ENCODE results near the gene NFIA.

NFIA gene

DNA sequence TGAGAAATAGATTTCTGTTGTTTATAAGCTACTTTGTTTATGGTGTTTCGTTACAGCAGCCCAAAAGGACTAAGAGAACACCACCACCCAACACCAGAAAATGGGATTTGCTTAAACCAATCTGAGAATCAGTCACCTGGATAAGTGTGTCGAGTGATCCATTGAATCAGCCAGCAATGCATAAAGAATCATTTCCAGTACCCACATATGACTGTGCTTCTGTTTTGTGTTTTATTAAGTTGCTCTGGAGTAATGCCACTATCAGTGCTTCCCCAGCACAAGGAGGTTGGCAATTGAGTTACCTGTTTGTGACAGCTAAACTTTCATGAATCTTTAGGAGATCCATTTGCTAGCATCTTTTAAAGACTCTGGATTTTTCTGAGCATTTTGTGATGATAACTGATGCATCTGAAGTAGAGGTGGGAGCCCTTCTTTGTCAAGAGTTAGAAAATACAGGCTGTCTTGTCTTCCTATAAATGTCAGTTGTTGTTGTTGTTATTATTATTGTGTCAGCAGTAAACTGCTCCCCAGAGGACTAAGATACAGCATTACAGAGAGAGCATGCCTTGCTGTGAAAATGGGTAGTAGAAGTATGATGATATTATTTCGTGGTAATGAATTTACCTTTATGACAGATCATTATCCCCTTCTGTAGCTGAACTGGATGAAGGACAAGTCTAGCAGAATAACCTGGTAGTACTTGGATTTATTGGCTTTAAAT is 225.2 kb downstream of the NFIA start:
- Mint-ChIP-seq H3K4me1 (peaks cover 5% of the 10 kb centered on the region), H3K36me3 (ENCODE audit: low read depth) (peaks cover 4% of the 10 kb centered on the region), H3K27me3 (ENCODE audit: low read depth) (no peaks in the 10 kb centered on the region), H3K9me3 (no peaks in the 10 kb centered on the region), H3K4me3 (no peak overlapping the region), H3K27ac (no peak overlapping the region)
- TF ChIP-seq, protein P1, sequence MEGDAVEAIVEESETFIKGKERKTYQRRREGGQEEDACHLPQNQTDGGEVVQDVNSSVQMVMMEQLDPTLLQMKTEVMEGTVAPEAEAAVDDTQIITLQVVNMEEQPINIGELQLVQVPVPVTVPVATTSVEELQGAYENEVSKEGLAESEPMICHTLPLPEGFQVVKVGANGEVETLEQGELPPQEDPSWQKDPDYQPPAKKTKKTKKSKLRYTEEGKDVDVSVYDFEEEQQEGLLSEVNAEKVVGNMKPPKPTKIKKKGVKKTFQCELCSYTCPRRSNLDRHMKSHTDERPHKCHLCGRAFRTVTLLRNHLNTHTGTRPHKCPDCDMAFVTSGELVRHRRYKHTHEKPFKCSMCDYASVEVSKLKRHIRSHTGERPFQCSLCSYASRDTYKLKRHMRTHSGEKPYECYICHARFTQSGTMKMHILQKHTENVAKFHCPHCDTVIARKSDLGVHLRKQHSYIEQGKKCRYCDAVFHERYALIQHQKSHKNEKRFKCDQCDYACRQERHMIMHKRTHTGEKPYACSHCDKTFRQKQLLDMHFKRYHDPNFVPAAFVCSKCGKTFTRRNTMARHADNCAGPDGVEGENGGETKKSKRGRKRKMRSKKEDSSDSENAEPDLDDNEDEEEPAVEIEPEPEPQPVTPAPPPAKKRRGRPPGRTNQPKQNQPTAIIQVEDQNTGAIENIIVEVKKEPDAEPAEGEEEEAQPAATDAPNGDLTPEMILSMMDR (IDR thresholded peaks at IDR 0.05; ENCODE audit: unreplicated experiment in 3 of 3) = no peak

DNA sequence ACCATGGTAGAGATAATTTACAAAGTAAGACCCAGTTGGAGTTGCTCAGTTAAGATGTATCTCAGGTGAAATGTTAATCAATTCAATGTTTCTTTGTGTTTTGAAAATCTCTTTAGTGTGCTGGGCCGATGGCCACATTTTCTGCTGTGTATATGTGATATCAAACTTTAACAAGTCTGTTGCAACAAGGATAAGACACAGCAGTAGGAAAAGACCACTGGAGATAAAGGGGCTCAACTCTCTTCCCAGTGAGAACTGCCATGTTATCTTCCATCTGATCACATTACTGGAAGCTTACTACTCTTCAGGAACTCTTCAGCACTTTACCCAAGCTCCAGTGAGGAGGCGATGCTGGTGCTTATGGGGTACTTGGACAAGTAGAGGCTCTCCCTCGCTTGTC is 227.7 kb downstream of the NFIA start:
- Mint-ChIP-seq H3K27me3 (ENCODE audit: low read depth) (no peaks in the 10 kb centered on the region), H3K9me3 (no peaks in the 10 kb centered on the region), H3K27ac (no peak overlapping the region), H3K36me3 (ENCODE audit: low read depth) (peaks cover 17% of the 10 kb centered on the region), H3K4me1 (peaks cover 5% of the 10 kb centered on the region), H3K4me3 (no peak overlapping the region)
- TF ChIP-seq, protein P1 (IDR thresholded peaks at IDR 0.05; ENCODE audit: unreplicated experiment in 3 of 3) = no peak

DNA sequence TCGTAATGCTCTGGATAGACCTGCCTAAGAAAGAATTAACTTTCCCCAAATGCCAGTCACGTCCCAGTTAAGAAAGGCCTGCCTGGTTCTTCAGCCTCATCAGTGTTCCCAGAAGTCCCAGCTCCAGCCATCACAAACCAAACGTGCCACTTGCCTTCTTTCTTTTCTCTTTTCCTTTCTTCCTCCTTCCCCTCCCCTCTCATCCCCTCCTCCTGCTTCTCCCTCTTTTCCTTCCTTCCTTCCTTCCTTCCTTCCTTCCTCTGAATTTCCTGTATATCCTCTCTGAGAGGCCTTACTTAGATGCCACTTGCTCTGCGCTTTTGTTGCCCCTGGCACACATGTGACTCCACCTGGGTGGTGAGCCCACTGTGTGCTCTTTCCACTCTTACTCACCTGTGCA is 228.2 kb downstream of the NFIA start:
- H3K36me3 Mint-ChIP-seq (ENCODE audit: low read depth) = peaks cover 17% of the 10 kb centered on the region
- no peaks in the 10 kb centered on the region for H3K27me3 Mint-ChIP-seq (ENCODE audit: low read depth)
- no peak overlapping the region for H3K27ac Mint-ChIP-seq
- TF ChIP-seq, protein P1 (IDR thresholded peaks at IDR 0.05; ENCODE audit: unreplicated experiment in 3 of 3) = no peak
- peaks cover 8% of the 10 kb centered on the region for H3K4me1 Mint-ChIP-seq
- no peaks in the 10 kb centered on the region for H3K9me3 Mint-ChIP-seq
- no peak overlapping the region for H3K4me3 Mint-ChIP-seq

DNA sequence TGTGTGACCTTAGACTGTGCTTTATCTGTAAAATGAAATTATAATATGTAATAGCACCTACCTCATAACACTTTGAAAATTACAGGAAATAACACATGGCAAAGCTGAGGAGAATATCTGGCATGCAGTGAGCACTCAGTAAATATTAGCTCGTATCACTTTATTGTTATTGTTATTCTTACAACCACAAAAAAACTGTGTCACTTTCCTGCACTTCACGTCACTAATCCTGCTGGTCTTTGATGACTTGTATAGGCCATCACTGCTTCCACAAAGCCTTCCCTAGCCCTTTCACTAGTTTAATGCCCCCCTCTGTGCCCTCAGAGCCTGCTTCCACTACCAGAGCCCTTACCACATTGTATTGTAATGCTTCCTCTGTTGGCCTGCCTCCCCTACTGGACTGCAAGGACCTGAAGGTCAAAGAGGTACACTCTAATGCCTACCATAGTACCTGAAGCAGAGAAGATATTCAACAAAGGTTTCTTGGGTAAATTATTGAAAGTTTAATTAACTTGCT is 231.6 kb downstream of the NFIA start:
- Mint-ChIP-seq H3K4me1 (peaks cover 17% of the 10 kb centered on the region), H3K27me3 (ENCODE audit: low read depth) (no peaks in the 10 kb centered on the region), H3K27ac (no peak overlapping the region), H3K4me3 (no peak overlapping the region), H3K9me3 (no peaks in the 10 kb centered on the region), H3K36me3 (ENCODE audit: low read depth) (peaks cover 14% of the 10 kb centered on the region)
- TF ChIP-seq, protein P1 (IDR thresholded peaks at IDR 0.05; ENCODE audit: unreplicated experiment in 3 of 3) = no peak

DNA sequence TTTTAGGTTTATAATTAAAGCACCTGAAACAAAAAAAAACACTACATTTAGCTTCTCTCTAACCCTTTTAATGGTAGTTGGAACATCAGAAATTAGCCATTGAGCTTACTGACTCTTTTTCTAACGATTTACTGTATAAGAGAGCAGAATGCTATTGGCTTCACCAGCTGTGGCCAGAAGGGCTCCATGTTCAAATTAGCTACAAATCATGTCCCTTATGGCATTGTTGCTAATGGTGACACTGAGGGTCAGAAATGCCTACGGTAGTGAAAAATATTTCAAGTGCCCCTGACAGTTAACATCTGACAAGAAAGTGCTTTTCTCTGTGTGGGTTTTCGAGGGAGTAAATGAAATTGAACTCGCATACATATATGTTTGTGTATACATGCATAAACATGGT is 232.7 kb downstream of the NFIA start:
- TF ChIP-seq, protein P1 (IDR thresholded peaks at IDR 0.05; ENCODE audit: unreplicated experiment in 3 of 3) = no peak
- Mint-ChIP-seq H3K27ac (peak overlapping the region in 2 of 3 experiments; percentile 25 to 52), H3K4me1 (peaks cover 28% of the 10 kb centered on the region), H3K4me3 (no peak overlapping the region), H3K36me3 (ENCODE audit: low read depth) (peaks cover 14% of the 10 kb centered on the region), H3K9me3 (no peaks in the 10 kb centered on the region), H3K27me3 (ENCODE audit: low read depth) (no peaks in the 10 kb centered on the region)

DNA sequence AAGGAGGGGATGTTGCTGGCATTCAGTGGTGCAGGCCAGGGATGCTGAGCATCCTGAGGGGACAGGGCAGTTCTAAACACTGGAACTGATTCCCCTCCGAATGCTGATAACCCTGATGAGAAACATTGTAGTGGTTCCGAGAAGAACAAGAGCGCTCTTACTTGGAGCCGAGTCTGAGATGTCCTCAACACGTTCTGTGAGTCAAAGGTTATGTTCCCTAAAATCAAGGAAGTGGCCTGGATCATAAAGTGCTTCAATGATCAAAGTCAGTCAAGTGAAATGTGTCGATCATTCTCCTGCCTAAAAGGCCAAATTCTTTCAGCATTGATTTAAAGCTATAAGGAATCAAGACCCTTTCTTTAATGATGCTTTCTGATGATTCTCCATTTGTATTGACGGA is 234.1 kb downstream of the NFIA start:
- Mint-ChIP-seq H3K4me1 (peaks cover 30% of the 10 kb centered on the region), H3K36me3 (ENCODE audit: low read depth) (peaks cover 18% of the 10 kb centered on the region), H3K27me3 (ENCODE audit: low read depth) (no peaks in the 10 kb centered on the region), H3K27ac (peak overlapping the region in 1 of 3 experiments; percentile 52), H3K4me3 (no peak overlapping the region), H3K9me3 (no peaks in the 10 kb centered on the region)
- TF ChIP-seq, protein P1 (IDR thresholded peaks at IDR 0.05; ENCODE audit: unreplicated experiment in 3 of 3) = no peak

All from nephron (organoid).